Activated CD8-positive, alpha-beta T cell treated with anti-CD3 and anti-CD28 coated beads, Interleukin-2, amount 10 ng/mL, durations not matched to agents 7 days and 5 days (primary cell): ENCODE results near the gene LIPK. TPM values are rescaled to one million over a fixed set of nuclear protein-coding genes. Genes with fewer than 3 reads are reported as not detected.

Source experiments
- ATAC-seq: fragments of 150-1000 bp; cut with Tn5 transposase; one replicate; pipeline ENCODE4 v1.10.0; 2021; ENCODE audit warnings: moderate library complexity
- CTCF ChIA-PET: fragments of 350-600 bp; sonication (Branson Sonifier 250); formaldehyde crosslinking; loops from one replicate; lab custom pipeline; 2021; ENCODE audit warnings: antibody characterized with exemption; lab: Charles Lee
- POLR2A ChIA-PET: fragments of 350-600 bp; sonication (Branson Sonifier 250); formaldehyde crosslinking; loops from one replicate; lab custom pipeline; 2021; ENCODE audit warnings: antibody characterized with exemption; lab: Charles Lee
- DNase-seq: peaks from one replicate; pipeline ENCODE4 v3.0.0-alpha.2; 2020
- H3K27ac Mint-ChIP-seq: one replicate; pipeline ENCODE4 v1.8.0; 2021; ENCODE audit warnings: mild to moderate bottlenecking, mixed read lengths
- H3K27me3 Mint-ChIP-seq: one replicate; pipeline ENCODE4 v1.8.0; 2021; ENCODE audit warnings: low read depth, mixed read lengths
- H3K36me3 Mint-ChIP-seq: one replicate; pipeline ENCODE4 v1.8.0; 2021; ENCODE audit warnings: low read depth, mixed read lengths
- H3K4me1 Mint-ChIP-seq: one replicate; pipeline ENCODE4 v1.8.0; 2021; ENCODE audit warnings: low read depth, mixed read lengths
- H3K4me3 Mint-ChIP-seq: one replicate; pipeline ENCODE4 v1.8.0; 2021; ENCODE audit warnings: mild to moderate bottlenecking, mixed read lengths
- H3K9me3 Mint-ChIP-seq: one replicate; pipeline ENCODE4 v1.8.0; 2022; ENCODE audit warnings: mixed read lengths; ENCODE audit not compliant: insufficient read depth
- total RNA-seq, 2 experiments: library from RNA; stranded (reverse); gene quantifications; one replicate each; pipeline ENCODE4 v1.2.3, GENCODE V29; 2021

Gene LIPK
- total RNA-seq, 2 experiments from 2014 or later: not detected

GRCh38 chr10:88787463-88787862, 81.4 kb downstream of the LIPK start:
- Mint-ChIP-seq H3K27ac (no peak overlapping the region), H3K4me3 (no peak overlapping the region), H3K36me3 (no peaks in the 10 kb centered on the region), H3K4me1 (peaks cover 15% of the 10 kb centered on the region), H3K9me3 (no peaks in the 10 kb centered on the region), H3K27me3 (peaks cover 3% of the 10 kb centered on the region)
- POLR2A ChIA-PET: no interaction called here
- ATAC-seq (no peak), DNase-seq (no peak)
- CTCF ChIA-PET: interaction anchor here (0.8 to 0.9 kb wide), 2 partner anchors 23 to 27 kb away, joined by 3 read pairs; partner anchors contain the start of gene LIPN

GRCh38 chr10:88788924-88789323, 82.9 kb downstream of the LIPK start:
- no peaks in the 10 kb centered on the region for H3K9me3 Mint-ChIP-seq
- ChIA-PET POLR2A (no interaction called here), CTCF (interaction anchor here (1.0 kb wide), 1 partner anchor 60 kb away, joined by 5 read pairs; no protein-coding TSS in a partner anchor)
- ATAC-seq: no peak
- H3K36me3 Mint-ChIP-seq: no peaks in the 10 kb centered on the region
- DNase-seq: no peak
- H3K27me3 Mint-ChIP-seq: no peaks in the 10 kb centered on the region
- H3K4me1 Mint-ChIP-seq: peaks cover 25% of the 10 kb centered on the region
- H3K4me3 Mint-ChIP-seq: no peak overlapping the region
- H3K27ac Mint-ChIP-seq: no peak overlapping the region

GRCh38 chr10:88791924-88792323, 85.9 kb downstream of the LIPK start:
- no peak overlapping the region for H3K27ac Mint-ChIP-seq
- ChIA-PET CTCF (no interaction called here), POLR2A (no interaction called here)
- peaks cover 31% of the 10 kb centered on the region for H3K4me1 Mint-ChIP-seq
- peaks cover 3% of the 10 kb centered on the region for H3K27me3 Mint-ChIP-seq
- H3K4me3 Mint-ChIP-seq: no peak overlapping the region
- no peak for ATAC-seq
- H3K9me3 Mint-ChIP-seq: no peaks in the 10 kb centered on the region
- no peaks in the 10 kb centered on the region for H3K36me3 Mint-ChIP-seq
- DNase-seq: no peak

GRCh38 chr10:88792661-88793060, 86.6 kb downstream of the LIPK start:
- no peaks in the 10 kb centered on the region for H3K9me3 Mint-ChIP-seq
- H3K4me3 Mint-ChIP-seq: no peak overlapping the region
- CTCF ChIA-PET: no interaction called here
- DNase-seq (no peak), ATAC-seq (no peak)
- H3K36me3 Mint-ChIP-seq: no peaks in the 10 kb centered on the region
- POLR2A ChIA-PET: no interaction called here
- peaks cover 31% of the 10 kb centered on the region for H3K4me1 Mint-ChIP-seq
- no peak overlapping the region for H3K27ac Mint-ChIP-seq
- peaks cover 8% of the 10 kb centered on the region for H3K27me3 Mint-ChIP-seq

- Mint-ChIP-seq H3K4me3 (peak overlapping the region; percentile 1), H3K4me1 (peaks cover 31% of the 10 kb centered on the region), H3K9me3 (no peaks in the 10 kb centered on the region), H3K36me3 (no peaks in the 10 kb centered on the region), H3K27me3 (peaks cover 15% of the 10 kb centered on the region), H3K27ac (no peak overlapping the region)
- ChIA-PET POLR2A (no interaction called here), CTCF (interaction anchor here (0.9 to 1.7 kb wide), 4 partner anchors 41 to 228 kb away, joined by 3 to 9 read pairs (median 3); no protein-coding TSS in a partner anchor)
- ATAC-seq: peak; percentile 76
- no peak for DNase-seq
These were observed 87.8 kb downstream of the LIPK start for GRCh38 chr10:88793712-88794299.

GRCh38 chr10:88794731-88795130, 88.7 kb downstream of the LIPK start:
- ChIA-PET POLR2A (no interaction called here), CTCF (interaction anchor here (1.0 to 1.7 kb wide), 2 partner anchors 40 to 67 kb away, joined by 3 to 9 read pairs; no protein-coding TSS in a partner anchor)
- Mint-ChIP-seq H3K4me3 (no peak overlapping the region), H3K4me1 (peaks cover 31% of the 10 kb centered on the region), H3K27ac (no peak overlapping the region), H3K36me3 (no peaks in the 10 kb centered on the region), H3K9me3 (no peaks in the 10 kb centered on the region), H3K27me3 (peaks cover 15% of the 10 kb centered on the region)
- ATAC-seq: no peak
- no peak for DNase-seq

GRCh38 chr10:88800152-88801125, 94.4 kb downstream of the LIPK start:
- Mint-ChIP-seq H3K27ac (no peak overlapping the region), H3K9me3 (no peaks in the 10 kb centered on the region), H3K36me3 (no peaks in the 10 kb centered on the region), H3K4me3 (no peak overlapping the region), H3K27me3 (peaks cover 19% of the 10 kb centered on the region), H3K4me1 (peaks cover 3% of the 10 kb centered on the region)
- ATAC-seq (no peak), DNase-seq (no peak)
- ChIA-PET CTCF (interaction anchor here (1.0 to 3.5 kb wide), 3 partner anchors 10 to 235 kb away, joined by 3 to 17 read pairs (median 3); no protein-coding TSS in a partner anchor), POLR2A (interaction anchor here (0.7 kb wide), 1 partner anchor 32 kb away, joined by 3 read pairs; no protein-coding TSS in a partner anchor)

Other genes with a start within 250 kb of the LIPK start
- 1 to 10 TPM; 2.5 to 3.3 TPM for gene RNLS, start 122.9 kb upstream of the LIPK start, total RNA-seq
- not detected for gene LIPJ, start 119.5 kb upstream of the LIPK start, total RNA-seq
- gene LIPF, start 41.8 kb upstream of the LIPK start, total RNA-seq: not detected
- gene LIPN, start 53.8 kb downstream of the LIPK start, total RNA-seq: not detected
- gene LIPM, start 96.5 kb downstream of the LIPK start, total RNA-seq: not detected
- under 1 TPM in 1 of 2 experiments, not detected in 1; 0.45 TPM for gene ANKRD22, start 145.6 kb downstream of the LIPK start, total RNA-seq
- 10 to 100 TPM; 67.6 TPM for gene STAMBPL1, start 174.0 kb downstream of the LIPK start, total RNA-seq
- gene ACTA2, start 246.5 kb downstream of the LIPK start, total RNA-seq: 10 to 100 TPM; 12.9 to 15.0 TPM